Right renal cortex interstitium (tissue), 3 donors: ENCODE measurements around the gene NDST3. TPM values are rescaled to one million over a fixed set of nuclear protein-coding genes. Genes with fewer than 3 reads are reported as not detected.
A peak's percentile ranks its signal among the peaks of the same experiment; 100 is the strongest.
"Not testable (repeated sequence)": the region's sequence is repeated elsewhere in the genome, so short reads cannot be mapped to it uniquely, and the experiment has no call there.

ENCODE experiments used
- DNase-seq, 3 donors: peaks; one replicate each; pipeline ENCODE4 v3.0.0-alpha.2; 2013; ENCODE audit warnings: low read depth in 3 of 3, low spot score in 2 of 3
- polyA plus RNA-seq, 3 donors: library from polyadenylated mRNA; unstranded; fragments of 120-200 nt; gene quantifications; one replicate each; pipeline ENCODE4 v1.2.1, GENCODE V29; 2013; ENCODE audit not compliant: insufficient read length in 3 of 3

The NDST3 gene
- polyA plus RNA-seq, 3 donors: 2.7 to 3.7 (median 3.4) TPM

DNA sequence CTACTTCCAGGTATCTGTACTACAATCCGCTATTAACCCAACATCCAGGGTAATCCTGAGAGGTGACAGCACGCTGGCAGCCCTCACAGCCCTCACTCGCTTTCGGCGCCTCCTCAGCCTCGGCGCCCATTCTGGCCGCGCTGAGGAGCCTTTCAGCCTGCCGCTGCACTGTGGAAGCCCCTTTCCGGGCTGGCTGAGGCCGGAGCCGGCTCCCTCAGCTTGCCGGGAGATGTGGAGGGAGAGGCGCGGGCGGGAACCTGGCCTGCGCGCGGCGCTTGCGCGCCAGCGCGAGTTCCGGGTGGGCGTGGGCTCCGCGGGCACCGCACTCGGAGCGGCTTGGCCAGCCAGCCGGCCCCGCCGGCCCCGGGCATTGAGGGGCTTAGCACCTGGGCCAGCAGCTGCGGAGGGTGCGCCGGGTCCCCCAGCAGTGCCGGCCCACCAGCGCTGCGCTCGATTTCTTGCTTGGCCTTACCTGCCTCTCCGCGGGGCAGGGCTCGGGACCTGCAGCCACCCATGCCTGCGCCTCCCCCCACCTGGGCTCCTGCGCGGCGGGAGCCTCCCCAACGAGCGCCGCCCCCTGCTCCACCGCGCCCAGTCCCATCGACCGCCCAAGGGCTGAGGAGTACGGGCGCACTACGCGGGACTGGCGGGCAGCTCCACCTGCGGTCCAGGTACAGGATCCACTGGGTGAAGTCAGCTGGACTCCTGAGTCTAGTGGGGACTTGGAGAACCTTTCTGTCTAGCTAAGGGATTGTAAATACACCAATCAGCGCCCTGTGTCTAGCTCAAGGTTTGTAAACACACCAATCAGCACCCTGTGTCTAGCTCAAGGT, 231.2 kb downstream of the NDST3 start:
- DNase-seq: no peak

DNA sequence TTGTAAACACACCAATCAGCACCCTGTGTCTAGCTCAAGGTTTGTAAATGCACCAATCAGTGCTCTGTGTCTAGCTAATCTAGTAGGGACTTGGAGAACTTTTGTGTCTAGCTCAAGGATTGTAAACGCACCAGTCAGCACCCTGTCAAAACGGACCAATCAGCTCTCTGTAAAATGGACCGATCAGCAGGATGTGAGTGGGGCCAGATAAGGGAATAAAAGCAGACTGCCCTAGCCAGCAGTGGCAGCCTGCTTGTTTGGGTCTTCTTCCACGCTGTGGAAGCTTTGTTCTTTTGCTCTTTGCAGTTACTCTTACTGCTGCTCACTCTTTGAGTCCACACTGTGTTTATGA, 231.8 kb downstream of the NDST3 start:
- DNase-seq: not testable (repeated sequence)

DNA sequence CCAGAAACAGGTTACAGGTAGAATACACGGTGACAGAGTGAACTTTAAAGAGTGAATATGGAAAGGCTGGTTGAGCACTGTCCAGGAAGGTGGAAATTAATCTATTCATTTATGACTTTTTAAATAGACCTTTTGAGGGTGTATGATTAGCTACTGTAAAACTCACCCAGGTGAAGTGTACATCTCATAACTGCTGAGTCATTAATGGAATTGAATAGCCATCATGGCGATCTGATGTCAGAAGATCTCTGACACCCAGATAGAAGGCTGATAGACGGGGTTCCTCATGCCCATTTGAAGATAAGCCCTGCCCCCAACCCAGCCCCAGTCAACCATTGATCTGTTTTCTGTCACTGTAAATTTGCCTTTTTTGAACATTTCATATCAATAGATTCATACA, 234.5 kb downstream of the NDST3 start:
- no peak for DNase-seq

DNA sequence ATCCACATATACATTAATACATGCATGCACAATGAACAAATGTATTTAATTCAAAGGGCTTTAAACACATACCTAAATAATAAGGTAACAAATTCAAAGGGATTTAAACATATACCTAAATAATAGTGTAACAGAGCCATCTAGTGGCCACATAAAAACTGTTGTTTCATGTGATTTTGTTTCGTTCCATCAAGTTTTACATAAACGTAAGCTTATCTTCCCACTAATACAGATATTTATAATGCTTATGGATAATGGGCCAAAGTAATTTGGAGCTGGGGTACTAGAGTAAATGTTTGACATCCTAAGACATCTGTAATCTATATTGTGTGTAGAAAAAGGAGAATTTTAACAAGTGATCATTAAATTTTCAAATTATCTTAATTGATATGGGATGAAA, 236.2 kb downstream of the NDST3 start:
- no peak for DNase-seq

DNA sequence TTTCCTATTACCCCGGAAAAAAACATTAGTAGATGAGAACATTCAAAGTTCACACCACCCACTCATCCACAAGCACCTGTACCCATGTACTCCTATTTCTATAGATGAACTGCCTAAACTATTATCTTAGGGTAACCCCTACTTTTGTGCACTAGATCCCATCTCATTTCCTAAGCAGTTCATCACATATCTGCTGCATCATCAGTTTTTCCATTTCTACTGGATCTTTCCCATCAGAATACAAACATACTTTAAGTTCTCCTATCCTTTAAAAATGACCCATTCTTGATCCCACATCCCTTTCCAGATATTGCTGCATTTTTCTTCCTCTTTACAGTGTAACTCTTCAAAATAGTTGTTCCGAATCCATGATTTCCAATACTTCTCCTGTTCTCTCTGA, 237.5 kb downstream of the NDST3 start:
- no peak for DNase-seq

DNA sequence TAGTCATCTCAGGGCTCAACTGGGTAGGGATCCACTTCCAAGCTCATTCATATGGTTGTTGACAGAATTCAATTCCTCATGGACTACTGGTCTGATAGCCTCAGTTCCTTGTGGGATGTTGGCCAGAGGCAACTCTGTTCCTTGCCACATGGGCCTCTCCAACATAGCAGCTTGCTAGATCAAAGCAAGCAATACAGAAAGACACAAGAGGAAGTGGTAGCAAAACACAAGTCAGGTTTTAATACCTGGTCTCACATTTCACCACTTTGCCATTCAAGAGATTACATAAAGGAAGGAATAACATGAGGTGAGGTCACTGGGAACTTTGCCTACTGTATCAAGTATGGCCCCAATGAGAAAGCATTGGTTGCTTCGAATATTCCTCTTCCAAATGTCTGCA, 239.4 kb downstream of the NDST3 start:
- no peak for DNase-seq

DNA sequence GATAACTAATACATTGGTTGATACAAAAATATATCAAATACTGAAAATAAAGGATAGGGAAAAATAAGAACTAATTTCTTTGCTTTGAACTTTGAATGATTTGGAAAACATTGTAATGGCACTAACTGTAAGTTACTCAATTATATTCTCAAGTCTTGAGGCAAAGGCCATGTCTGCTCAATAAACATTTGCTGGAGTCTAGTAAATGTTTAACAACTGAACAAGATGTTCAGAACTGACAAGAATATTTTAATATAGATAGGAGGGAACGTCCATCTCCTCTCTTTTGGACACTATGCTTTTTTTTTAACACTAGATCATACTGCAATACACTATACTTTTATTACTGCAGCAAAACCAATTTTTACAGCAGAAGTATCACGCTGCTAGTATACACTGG, 242.3 kb downstream of the NDST3 start:
- DNase-seq: no peak

DNA sequence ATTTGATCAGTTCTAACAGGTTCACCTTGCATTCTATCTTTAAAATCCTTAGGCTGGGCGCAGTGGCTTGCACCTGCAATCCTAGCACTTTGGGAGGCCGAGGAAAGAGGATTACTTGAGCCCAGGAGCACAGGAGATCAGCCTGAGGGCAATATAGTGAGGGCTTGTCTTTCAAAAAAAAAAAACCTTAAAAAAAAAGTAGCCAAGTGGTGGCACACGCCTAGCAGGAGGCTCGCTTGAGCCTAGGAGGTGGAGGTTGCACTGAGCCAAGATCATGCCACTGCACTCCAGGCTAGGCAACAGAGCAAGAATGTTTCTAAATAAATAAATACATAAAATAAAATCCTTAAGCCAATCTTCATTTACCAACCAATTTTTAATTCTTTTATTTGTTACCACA, 243.0 kb downstream of the NDST3 start:
- no peak for DNase-seq

DNA sequence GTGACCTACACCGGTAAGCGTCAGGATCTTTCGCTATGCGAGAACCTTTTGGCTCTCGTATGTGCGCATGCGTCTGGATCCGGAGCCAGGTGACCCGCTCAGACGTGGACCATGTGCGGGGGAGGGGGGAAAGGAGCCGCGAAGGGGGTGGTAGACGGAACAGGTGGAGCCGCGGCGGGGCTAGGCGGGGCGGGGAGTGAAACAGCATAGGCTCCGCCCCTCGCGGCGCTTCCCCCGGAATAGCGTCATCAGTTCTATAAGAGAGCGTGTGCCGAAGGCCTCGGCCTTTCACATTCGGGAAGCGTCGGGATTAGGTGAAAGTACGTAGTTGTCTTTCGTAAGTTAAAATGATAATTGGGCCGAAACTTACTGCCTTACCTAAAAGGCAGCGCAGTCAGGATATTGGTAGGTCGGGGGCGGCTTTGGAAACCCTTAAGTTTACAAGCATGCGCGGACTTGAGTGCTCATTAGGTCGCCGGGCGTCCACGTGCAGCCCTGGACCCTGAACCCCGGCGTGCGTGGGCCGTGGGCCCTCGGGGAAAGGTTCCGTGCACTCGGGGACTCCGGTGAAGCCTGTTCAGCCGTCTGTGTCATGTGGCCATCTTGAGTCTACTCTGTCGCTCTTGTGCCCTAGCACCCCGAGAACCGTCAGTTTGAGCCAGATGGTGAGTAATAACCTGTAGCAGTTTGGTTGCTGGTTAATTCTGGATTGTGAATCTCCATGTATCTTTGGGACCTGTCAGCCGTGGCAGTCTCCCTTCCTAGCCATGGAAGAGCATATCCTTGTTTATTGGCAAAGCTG, 244.4 kb downstream of the NDST3 start:
- peak; percentile 81 to 89 (median 84) for DNase-seq

DNA sequence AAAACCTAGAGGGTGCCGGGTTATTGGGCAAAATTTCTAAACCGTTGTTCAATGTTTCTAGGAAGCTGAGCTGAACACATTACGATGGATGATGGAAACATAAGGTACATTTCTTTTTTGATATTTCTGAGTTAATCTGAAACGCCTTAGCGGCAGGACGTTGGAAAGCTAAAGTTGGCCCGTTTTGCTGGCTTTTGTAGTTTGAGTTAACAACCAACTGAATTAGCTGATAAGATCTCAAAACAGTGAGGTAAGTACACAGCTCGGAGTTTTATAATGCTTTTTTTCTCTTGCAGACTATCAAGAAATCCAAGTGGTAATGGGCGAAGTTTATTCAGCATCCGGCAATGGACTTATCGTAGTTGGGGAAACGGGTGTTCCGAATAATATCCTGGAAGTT, 245.0 kb downstream of the NDST3 start:
- no peak for DNase-seq

DNA sequence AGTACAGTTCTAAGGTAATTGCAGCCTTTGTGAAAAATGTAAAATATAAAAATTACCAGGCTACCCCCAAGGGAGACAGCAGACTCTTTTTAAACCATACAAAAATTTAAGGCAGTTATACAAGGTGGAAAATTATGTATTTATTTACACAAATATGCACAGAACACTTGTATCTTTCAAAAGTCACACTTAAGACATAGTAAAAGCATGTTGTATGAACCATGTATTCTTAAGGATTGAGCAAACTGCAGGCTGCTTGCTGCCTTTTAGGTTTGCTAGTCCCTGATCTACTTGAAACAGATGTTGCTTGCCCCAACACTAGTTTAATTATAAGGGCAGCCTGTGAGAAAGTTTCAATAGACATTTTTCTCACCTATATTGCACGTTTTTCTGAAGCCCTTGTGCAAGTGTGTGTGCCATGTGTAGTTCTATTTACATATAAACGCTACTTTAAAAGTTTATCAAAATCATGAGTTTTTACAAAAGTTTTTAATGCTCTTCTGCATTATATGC, 245.7 kb downstream of the NDST3 start:
- no peak for DNase-seq

DNA sequence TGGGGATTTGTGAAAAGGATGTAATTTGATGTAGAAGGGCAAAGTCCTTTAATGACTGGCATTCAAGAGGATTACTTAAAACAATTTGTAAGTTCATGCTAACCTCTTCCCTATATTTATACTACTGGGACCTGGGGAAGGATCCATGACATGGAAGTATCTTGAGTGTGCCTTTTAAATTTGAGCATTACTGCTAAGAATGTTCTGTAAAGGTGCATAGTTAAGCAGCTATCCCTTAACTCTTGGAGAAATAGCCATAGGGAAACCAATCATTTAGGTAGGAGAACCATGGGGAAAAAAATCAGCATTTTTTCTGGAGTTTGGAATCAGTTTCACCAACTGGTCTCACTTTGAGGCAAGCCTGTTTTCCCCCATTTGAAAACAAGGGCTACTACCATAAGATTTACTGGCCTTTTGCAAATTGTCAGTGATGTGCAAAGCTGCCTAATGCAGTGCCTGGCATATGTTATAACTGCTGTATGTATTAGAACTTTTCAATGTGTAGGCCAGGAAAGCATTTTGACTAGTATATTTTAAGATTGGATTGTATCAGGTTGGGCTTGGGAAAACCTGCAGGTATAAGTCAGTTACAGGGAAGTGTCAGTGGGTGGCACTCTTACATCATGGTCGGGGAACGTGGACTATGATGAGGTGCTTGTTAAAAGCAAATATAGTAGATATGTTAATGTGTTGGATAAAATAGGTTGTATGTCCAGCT, 246.4 kb downstream of the NDST3 start:
- DNase-seq: no peak

DNA sequence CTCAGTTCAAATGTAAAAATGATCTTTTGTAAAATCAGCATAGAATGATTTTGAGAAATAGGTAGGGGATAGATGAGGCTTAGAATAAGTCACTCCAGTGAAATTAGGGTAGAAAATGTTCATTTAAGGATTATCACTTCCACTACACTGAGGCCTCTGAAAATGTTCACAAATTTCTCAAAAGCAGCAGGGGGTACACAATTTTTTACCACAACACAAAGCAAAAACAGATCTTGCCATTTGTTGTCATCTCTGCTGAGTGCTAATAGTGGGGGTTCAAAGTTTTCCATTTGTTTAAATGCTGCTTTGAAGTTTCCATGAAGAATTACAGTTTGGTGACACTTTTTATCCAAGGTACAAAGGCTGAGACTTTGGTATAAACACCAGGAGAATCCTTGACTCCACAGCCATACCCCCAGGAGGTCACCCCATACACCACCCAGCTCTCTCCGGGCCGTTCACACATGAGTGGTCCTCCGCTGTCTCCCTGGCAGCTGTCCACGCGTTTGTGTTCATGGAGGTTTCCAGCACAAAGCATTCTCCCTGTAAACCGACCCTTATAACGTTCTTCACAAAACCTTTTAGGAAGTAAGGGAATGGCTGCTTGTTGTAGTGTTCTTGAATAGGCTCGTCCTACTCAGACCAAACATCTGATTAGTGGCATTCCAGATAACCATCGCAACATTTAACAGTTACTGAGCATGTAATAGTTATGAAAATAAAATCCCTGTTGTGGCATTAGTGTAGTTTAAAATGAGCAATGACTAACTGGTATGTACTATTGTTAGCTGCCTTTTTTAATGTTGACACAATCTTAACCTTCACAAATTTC, 247.5 kb downstream of the NDST3 start:
- no peak for DNase-seq

DNA sequence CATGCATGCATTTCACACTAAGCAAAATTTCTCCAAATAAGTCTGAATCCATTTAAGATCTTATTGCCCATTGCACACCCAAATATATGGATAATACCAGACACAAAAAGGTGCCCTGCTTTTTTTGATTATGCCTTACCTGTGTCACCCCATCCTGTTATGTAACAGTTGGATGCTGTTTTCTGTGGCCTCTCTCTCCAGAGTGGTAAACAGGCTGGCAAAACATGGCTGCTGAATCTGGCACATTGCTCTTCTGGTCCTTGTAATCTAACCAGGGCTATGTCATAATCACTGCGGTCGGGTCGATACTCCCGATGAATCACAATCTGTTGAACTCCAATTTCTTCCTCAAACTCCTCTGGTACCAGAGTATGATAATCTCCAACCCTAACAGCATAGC, 248.4 kb downstream of the NDST3 start:
- no peak for DNase-seq

DNA sequence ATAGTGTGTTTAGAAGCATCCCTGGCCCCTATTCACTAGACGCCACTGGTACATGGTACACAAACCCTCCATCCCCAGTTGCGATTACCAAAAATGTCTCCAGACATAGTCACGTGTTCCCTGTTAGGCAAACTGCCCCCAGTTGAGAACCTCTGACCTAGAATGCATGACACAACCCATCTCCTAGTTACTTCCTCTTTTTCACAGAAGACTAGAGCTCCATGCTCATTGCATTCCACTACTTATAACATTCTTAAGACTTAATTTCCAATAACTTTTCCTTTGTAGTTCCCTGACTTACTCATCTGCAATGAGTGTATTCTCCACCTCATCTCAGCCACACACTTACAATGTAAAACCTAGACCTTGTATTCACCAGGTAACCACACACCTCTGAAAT, 249.9 kb downstream of the NDST3 start:
- no peak for DNase-seq

DNA sequence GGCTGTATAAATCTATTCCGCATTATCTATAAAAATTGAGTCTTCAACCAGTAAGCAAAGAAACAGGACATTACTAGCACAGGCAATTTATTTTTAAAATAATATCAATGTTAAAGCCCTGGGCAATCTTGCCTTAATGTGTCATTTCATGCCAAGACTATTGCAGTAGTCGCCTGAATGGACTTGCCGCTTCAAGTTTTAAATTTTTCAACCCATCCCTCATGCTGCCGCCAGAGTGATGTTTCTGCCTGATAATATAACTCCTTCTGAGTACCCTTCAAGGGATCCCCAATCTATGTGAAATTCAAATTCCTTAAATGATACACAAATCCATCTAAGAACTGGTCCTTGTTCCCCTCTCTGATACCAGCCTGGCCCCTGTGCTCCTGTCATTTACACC, 251.6 kb downstream of the NDST3 start:
- DNase-seq: no peak

DNA sequence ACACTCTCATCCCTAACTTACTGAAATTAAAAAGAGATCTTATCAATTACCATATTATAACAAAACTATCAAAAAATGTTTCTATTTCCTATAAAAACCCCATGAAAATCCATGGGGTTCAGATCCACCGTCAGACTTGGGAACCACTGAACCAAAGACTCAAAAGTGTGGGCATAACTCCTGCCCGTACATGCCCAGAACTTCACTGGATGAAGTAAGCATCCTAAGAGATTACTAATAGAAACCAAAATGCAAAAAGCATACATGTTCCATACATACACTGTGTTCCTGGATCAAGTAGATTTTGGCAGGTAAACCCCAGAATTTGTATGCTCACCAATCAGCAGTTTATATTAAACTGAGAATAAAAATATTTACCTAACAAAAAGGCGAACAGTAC, 252.4 kb downstream of the NDST3 start:
- no peak for DNase-seq

DNA sequence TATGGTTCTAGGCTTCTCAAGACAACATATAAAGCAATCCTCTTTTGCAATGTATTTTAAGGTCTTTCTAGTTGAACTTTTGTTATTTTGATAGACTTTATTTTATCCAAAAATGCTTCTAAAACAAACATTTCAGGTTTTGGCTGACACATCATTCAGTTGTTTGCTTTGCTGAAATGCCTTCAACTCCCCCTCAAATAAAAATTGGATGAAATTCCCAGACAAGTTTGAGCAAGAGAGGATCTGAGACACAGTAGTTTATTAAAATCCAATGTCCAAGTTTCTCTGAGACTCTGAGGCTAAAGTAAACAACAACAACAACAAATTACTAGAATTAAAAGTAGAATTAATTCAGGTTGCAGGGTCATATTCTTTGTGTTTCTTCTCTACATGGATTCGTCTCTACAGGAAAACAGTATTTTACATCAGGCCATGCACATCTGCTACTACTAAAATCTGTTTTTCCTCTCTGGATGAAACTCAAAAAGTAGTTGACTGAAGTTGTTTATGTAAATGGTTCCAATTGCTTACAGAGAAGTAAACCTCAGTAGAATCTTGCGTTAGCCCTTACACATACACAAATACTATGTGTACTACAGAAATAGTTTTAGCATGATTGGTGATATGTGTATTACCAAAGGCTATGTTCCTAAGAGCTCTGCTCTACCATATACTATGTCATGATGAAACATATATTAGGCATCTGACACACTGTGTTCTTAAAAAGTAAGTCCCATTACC, 253.6 kb downstream of the NDST3 start:
- DNase-seq: no peak

DNA sequence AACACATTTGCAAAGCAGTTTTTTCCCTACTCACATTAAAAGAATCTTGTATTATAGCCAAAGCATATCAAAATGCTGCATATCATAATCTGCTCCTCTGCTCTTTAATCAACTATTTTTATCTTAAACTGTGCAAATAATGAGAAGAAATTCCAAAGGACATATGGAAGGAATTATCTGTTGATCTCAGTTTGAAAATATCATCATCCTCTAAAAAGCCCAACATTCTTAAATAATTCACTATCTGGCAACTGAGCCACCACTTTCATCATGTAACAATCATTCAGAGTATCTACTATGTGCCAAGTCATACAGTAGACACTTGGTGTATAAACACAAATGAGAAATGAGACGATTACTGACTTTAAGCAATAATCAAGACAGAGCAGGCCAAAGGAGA, 255.5 kb downstream of the NDST3 start:
- no peak for DNase-seq

DNA sequence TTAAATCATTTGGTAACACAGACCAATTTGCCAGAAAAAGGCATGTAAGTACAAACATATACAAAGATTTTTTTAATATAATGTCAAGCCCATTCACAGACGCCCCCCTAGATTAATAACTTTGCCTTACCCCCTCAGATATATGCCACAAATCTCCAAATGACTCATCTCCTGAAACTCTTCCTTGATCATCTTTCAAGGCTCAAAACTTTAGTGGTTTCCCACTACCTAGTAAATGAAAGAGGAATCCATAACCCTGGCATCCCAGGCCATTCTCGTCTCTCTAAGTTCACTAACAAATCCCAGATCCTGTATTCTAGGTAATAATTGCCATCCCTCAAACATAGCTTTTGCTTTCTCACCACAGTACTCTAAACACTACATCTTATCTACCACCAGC, 256.7 kb downstream of the NDST3 start:
- no peak for DNase-seq
